Fibroblast of lung (primary cell): ENCODE data around the gene SNRPD3. TPM values are rescaled to one million over a fixed set of nuclear protein-coding genes. Genes with fewer than 3 reads are reported as not detected.

ENCODE experiments used
- DNase-seq, 2 donors: peaks; one replicate each; pipeline versions ENCODE4 v3.0.0 to v3.0.0-alpha.2; 2010; ENCODE audit warnings: low read depth in 2 of 2
- H2AFZ ChIP-seq: 2 replicates; pipeline ENCODE4 v1.5.1; 2012; ENCODE audit warnings: low read length, control low read depth, inconsistent platforms
- H3K27ac ChIP-seq: 2 replicates; pipeline ENCODE4 v1.5.1; 2011; ENCODE audit warnings: low read length, control low read depth; ENCODE audit not compliant: insufficient read depth
- H3K27me3 ChIP-seq: 2 replicates; pipeline ENCODE4 v1.5.1; 2011; ENCODE audit warnings: mild to moderate bottlenecking, low read length; ENCODE audit not compliant: control insufficient read depth, insufficient read depth
- H3K36me3 ChIP-seq: 2 replicates; pipeline ENCODE4 v1.5.1; 2011; ENCODE audit warnings: low read length; ENCODE audit not compliant: control insufficient read depth, insufficient read depth
- H3K4me1 ChIP-seq: 2 replicates; pipeline ENCODE4 v1.5.1; 2011; ENCODE audit warnings: low read length; ENCODE audit not compliant: control insufficient read depth, insufficient read depth; ENCODE audit errors: extremely low read depth
- H3K4me2 ChIP-seq: 2 replicates; pipeline ENCODE4 v1.5.1; 2011; ENCODE audit warnings: low read length, control low read depth; ENCODE audit not compliant: insufficient read depth; ENCODE audit errors: extremely low read depth
- H3K4me3 ChIP-seq, 4 experiments: fragments of 200-600 bp in 1 of 4; sonication (generic) in 1 of 4; replicated peaks in 1 of 4; 2 replicates each; pipeline ENCODE4 v1.5.1; 2011 to 2016; ENCODE audit warnings: low read length in 4 of 4, low read depth in 3 of 4, mild to moderate bottlenecking in 3 of 4, control low read depth in 2 of 4, inconsistent platforms in 1 of 4, mixed read lengths in 1 of 4; ENCODE audit not compliant: insufficient read depth in 1 of 4; ENCODE audit errors: control extremely low read depth in 1 of 4
- H3K79me2 ChIP-seq: 2 replicates; pipeline ENCODE4 v1.5.1; 2012; ENCODE audit warnings: mild to moderate bottlenecking, low read length, inconsistent platforms; ENCODE audit not compliant: control insufficient read depth, insufficient read depth
- H3K9ac ChIP-seq: 2 replicates; pipeline ENCODE4 v1.5.1; 2011; ENCODE audit warnings: mild to moderate bottlenecking, low read length, control low read depth; ENCODE audit not compliant: insufficient read depth
- H3K9me3 ChIP-seq: 2 replicates; pipeline ENCODE4 v1.5.1; 2012; ENCODE audit warnings: low read depth, low read length; ENCODE audit not compliant: control insufficient read depth, insufficient read depth
- H4K20me1 ChIP-seq: 2 replicates; pipeline ENCODE4 v1.5.1; 2011; ENCODE audit warnings: low read length; ENCODE audit not compliant: control insufficient read depth, insufficient read depth; ENCODE audit errors: extremely low read depth
- CTCF ChIP-seq, 2 donors: IDR thresholded peaks in 1 of 2; conservative IDR thresholded peaks in 1 of 2; 1 replicate in 1 of 2; 2 replicates in 1 of 2; pipeline ENCODE4 v1.5.1; 2011 to 2012; ENCODE audit warnings: low read length in 2 of 2, control low read depth in 1 of 2, inconsistent platforms in 1 of 2, low read depth in 1 of 2, mild to moderate bottlenecking in 1 of 2
- EZH2 ChIP-seq: IDR thresholded peaks from 2 replicates; pipeline ENCODE4 v1.5.1; 2012; ENCODE audit warnings: low read length, control low read depth, mild to moderate bottlenecking; ENCODE audit errors: missing control alignments
- polyA plus RNA-seq, 2 donors: library from polyadenylated mRNA; depleted of rRNA in 1 of 2; stranded (reverse) in 1 of 2; unstranded in 1 of 2; fragments of >200 nt; gene quantifications; 2 replicates each; pipeline ENCODE4 v1.2.1, GENCODE V29; 2011 to 2012; ENCODE audit warnings: missing spikeins in 1 of 2
- total RNA-seq: library from RNA; depleted of rRNA; stranded (reverse); fragments of >200 nt; gene quantifications from 2 replicates; pipeline ENCODE4 v1.2.1, GENCODE V29; 2014

The SNRPD3 gene
- total and polyA plus RNA-seq, 2 donors (not counting 1 experiment from before 2014, with no cell fraction given), result 114 to 151 TPM

GRCh38 chr22:24532075-24532474, 23.7 kb upstream of the SNRPD3 start:
- H3K27ac ChIP-seq, result no peak overlapping the region

GRCh38 chr22:24535348-24535747, 20.5 kb upstream of the SNRPD3 start:
- no peak for DNase-seq
- no peak overlapping the region for H3K4me2 ChIP-seq
- H3K9ac ChIP-seq, result no peak overlapping the region
- H2AFZ ChIP-seq, result no peak overlapping the region
- TF ChIP-seq CTCF (conservative IDR thresholded peaks at IDR 0.05 in 1 of 2, IDR thresholded peaks at IDR 0.05 in 1 of 2; ENCODE audit: low read depth in 1 of 2, low read length in 2 of 2) (no peak), EZH2 (no peak)
- H3K27ac ChIP-seq, result no peak overlapping the region
- H3K4me1 ChIP-seq, result no peaks in the 10 kb centered on the region
- peaks cover 2% of the 10 kb centered on the region for H4K20me1 ChIP-seq
- peaks cover 3% of the 10 kb centered on the region for H3K27me3 ChIP-seq
- peaks cover under 1% of the 10 kb centered on the region for H3K36me3 ChIP-seq
- no peaks in the 10 kb centered on the region for H3K79me2 ChIP-seq
- no peak overlapping the region for H3K4me3 ChIP-seq
- no peaks in the 10 kb centered on the region for H3K9me3 ChIP-seq

More at GRCh38 chr22:24532075-24532474, 23.7 kb upstream of the SNRPD3 start:
- H3K9me3 ChIP-seq, result no peaks in the 10 kb centered on the region
- peaks cover 3% of the 10 kb centered on the region for H3K27me3 ChIP-seq
- no peak overlapping the region for H3K4me3 ChIP-seq
- no peaks in the 10 kb centered on the region for H3K79me2 ChIP-seq
- no peak for TF ChIP-seq EZH2
- TF ChIP-seq CTCF (conservative IDR thresholded peaks at IDR 0.05 in 1 of 2, IDR thresholded peaks at IDR 0.05 in 1 of 2; ENCODE audit: low read depth in 1 of 2, low read length in 2 of 2), result no peak
- H2AFZ ChIP-seq, result no peak overlapping the region
- no peaks in the 10 kb centered on the region for H4K20me1 ChIP-seq
- no peaks in the 10 kb centered on the region for H3K4me1 ChIP-seq
- H3K4me2 ChIP-seq, result no peak overlapping the region
- no peak for DNase-seq
- no peak overlapping the region for H3K9ac ChIP-seq
- H3K36me3 ChIP-seq, result no peaks in the 10 kb centered on the region

DNA sequence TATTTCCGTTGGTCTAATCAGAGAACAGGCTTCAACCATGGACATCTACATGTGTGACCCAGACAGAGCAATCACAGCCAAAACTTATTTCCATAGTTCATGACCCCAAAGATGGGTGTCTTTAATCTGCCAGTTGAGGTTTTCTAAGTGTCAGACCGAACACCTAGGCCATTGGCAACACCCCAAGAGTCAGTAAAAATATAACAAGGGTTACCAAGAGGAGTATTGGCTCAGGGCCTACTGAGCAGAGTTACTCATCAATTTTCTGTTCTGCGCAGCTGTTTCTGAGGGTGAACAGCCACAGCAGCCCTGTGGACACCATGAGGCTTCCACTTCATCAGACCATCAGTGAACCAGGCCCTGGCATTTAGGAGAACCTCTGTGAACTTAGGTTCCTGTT, 19.7 kb upstream of the SNRPD3 start:
- Histone ChIP-seq H3K4me1 (no peaks in the 10 kb centered on the region), H3K27me3 (peaks cover 3% of the 10 kb centered on the region), H3K9ac (no peak overlapping the region), H3K36me3 (peaks cover 6% of the 10 kb centered on the region), H3K79me2 (no peaks in the 10 kb centered on the region), H4K20me1 (peaks cover 2% of the 10 kb centered on the region), H3K4me3 (no peak overlapping the region), H2AFZ (no peak overlapping the region), H3K4me2 (no peak overlapping the region), H3K9me3 (no peaks in the 10 kb centered on the region), H3K27ac (no peak overlapping the region)
- DNase-seq, result no peak
- TF ChIP-seq EZH2, result no peak
- no peak for TF ChIP-seq CTCF (conservative IDR thresholded peaks at IDR 0.05 in 1 of 2, IDR thresholded peaks at IDR 0.05 in 1 of 2; ENCODE audit: low read depth in 1 of 2, low read length in 2 of 2)
